ENCODE measurements around the gene SLC39A2. TPM values are rescaled to one million over a fixed set of nuclear protein-coding genes. Genes with fewer than 3 reads are reported as not detected.

The SLC39A2 gene
- total and polyA plus RNA-seq, 2 donors from 2014 or later: not detected

DNA sequence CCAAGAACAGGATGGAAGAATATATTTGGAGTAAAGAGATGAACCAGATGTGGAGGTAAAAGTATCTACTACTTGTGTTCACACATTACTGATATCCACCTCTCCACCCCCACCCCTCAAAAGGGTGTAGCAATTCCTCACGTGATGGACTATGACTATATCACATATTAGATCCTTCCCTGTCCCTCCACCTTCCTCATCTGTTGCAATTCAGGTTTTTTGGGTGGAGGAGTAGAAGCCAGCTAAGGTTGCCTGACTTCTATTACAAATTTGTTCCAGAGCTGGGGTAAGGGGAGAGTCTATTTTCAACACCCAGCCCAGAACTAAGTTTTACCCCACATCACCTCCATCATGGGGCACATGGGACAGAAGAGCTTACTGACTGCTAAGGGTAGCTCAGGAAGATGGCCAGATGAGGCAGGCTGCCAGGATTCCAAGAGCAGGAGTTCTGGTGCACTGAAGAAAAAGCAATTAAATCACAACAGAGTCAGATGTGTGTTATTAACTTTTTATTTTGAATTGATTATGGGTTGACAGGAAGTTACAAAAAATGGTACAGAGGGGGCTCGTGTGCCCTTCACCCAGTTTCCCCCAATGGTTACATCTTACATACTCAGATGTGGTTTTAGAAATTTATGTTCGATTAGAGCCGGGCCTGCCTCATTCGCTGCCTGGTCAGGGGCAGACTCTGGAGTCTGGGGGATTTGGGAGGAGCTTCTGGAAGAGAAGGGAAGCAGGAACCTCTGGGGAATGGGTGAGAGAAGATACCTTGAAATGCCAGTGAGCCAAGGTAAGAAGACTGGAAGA is 33.4 kb downstream of the SLC39A2 start:
- H3K4me3 ChIP-seq (ENCODE audit: low read length in 3 of 3): no peak overlapping the region
- TF ChIP-seq, protein P1, sequence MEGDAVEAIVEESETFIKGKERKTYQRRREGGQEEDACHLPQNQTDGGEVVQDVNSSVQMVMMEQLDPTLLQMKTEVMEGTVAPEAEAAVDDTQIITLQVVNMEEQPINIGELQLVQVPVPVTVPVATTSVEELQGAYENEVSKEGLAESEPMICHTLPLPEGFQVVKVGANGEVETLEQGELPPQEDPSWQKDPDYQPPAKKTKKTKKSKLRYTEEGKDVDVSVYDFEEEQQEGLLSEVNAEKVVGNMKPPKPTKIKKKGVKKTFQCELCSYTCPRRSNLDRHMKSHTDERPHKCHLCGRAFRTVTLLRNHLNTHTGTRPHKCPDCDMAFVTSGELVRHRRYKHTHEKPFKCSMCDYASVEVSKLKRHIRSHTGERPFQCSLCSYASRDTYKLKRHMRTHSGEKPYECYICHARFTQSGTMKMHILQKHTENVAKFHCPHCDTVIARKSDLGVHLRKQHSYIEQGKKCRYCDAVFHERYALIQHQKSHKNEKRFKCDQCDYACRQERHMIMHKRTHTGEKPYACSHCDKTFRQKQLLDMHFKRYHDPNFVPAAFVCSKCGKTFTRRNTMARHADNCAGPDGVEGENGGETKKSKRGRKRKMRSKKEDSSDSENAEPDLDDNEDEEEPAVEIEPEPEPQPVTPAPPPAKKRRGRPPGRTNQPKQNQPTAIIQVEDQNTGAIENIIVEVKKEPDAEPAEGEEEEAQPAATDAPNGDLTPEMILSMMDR (IDR thresholded peaks at IDR 0.05; ENCODE audit: borderline replicate concordance, extremely low read depth, insufficient read depth): no peak
- FAIRE-seq (no peak), DNase-seq (no peak)
- H3K9me3 ChIP-seq (ENCODE audit: control insufficient read depth in 2 of 3, insufficient read depth in 1 of 3, low read length in 3 of 3): no peaks in the 10 kb centered on the region
- H3K27ac ChIP-seq (ENCODE audit: low read depth in 2 of 2, low read length in 2 of 2): no peak overlapping the region
- H3K27me3 ChIP-seq (ENCODE audit: control insufficient read depth, insufficient read depth, low read length): no peaks in the 10 kb centered on the region
- H3K9ac ChIP-seq (ENCODE audit: low read length in 3 of 3): no peak overlapping the region
- H3K4me1 ChIP-seq (ENCODE audit: control insufficient read depth in 2 of 3, insufficient read depth in 2 of 3, low read depth in 1 of 3, low read length in 3 of 3): no peaks in the 10 kb centered on the region
- H3K36me3 ChIP-seq (ENCODE audit: control insufficient read depth in 2 of 3, insufficient read depth in 3 of 3, low read length in 3 of 3): no peaks in the 10 kb centered on the region
- intact Hi-C loops (cut with DNase I): no loop called here

DNA sequence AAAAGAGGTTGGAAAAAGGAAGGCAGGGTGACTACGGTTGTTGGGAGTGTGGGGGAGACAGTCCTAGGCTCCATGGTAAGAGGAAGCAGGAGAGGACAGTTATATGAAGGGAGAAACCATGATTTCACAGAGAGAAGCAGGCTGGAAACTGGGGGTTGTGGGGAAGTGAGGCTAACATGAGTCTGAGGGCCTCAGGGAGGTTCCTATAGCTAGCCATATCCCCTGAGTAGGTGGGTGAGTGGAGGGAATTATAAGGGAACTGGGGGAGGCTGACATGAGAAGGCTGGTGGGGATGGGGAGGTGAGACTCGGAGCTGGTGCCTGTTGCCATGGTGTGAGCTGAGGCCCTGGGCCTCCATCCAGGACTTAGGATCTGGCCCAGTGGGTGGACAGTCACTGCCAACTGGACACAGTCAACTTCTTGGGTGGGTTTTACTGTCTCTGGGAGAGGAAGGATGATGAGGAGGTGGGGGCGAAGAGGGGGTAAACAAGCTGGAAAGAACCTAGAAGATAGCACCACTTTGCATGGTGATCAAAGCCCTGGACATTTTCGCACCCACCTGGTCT is 34.1 kb downstream of the SLC39A2 start:
- FAIRE-seq: no peak
- Histone ChIP-seq H3K9ac (ENCODE audit: low read length in 3 of 3) (no peak overlapping the region), H3K4me3 (ENCODE audit: low read length in 3 of 3) (no peak overlapping the region), H3K27ac (ENCODE audit: low read depth in 2 of 2, low read length in 2 of 2) (no peak overlapping the region), H3K9me3 (ENCODE audit: control insufficient read depth in 2 of 3, insufficient read depth in 1 of 3, low read length in 3 of 3) (no peaks in the 10 kb centered on the region), H3K4me1 (ENCODE audit: control insufficient read depth in 2 of 3, insufficient read depth in 2 of 3, low read depth in 1 of 3, low read length in 3 of 3) (peaks cover 0 to 2% (median 0%) of the 10 kb centered on the region in 3 donors), H3K36me3 (ENCODE audit: control insufficient read depth in 2 of 3, insufficient read depth in 3 of 3, low read length in 3 of 3) (no peaks in the 10 kb centered on the region), H3K27me3 (ENCODE audit: control insufficient read depth, insufficient read depth, low read length) (no peaks in the 10 kb centered on the region)
- intact Hi-C loops (cut with DNase I): no loop called here
- TF ChIP-seq, protein P1 (IDR thresholded peaks at IDR 0.05; ENCODE audit: borderline replicate concordance, extremely low read depth, insufficient read depth): no peak
- DNase-seq: no peak

DNA sequence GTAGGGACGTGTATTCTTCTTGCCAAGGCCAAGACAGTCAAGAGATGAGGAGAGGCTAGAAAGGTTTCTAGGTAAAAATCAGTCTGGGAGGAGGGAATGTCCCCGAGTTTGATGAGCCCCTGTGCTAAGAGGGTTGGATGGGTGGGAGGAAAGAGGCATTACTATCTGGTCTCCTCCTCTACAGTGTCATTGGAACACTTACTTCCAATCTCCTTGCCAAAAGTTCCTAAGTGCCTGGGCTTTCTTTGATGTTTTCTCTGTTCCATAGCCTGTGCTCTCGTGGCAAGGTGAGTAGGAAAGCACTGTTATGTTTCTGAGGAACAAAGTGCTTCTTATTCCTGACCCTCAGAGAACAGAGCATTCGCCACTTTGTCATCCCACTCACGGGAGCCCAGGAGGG is 35.6 kb downstream of the SLC39A2 start, which contains the start of gene RNASE13:
Gene RNASE13 (minus strand): TSS at position 101 of the 400 bp plus-strand sequence. CDS start 519 bp downstream, outside the sequence.
- Histone ChIP-seq H3K27me3 (ENCODE audit: control insufficient read depth, insufficient read depth, low read length) (no peaks in the 10 kb centered on the region), H3K27ac (ENCODE audit: low read depth in 2 of 2, low read length in 2 of 2) (no peak within 1 kb of the TSS), H3K9ac (ENCODE audit: low read length in 3 of 3) (no peak within 1 kb of the TSS), H3K9me3 (ENCODE audit: control insufficient read depth in 2 of 3, insufficient read depth in 1 of 3, low read length in 3 of 3) (no peaks in the 10 kb centered on the region), H3K4me1 (ENCODE audit: control insufficient read depth in 2 of 3, insufficient read depth in 2 of 3, low read depth in 1 of 3, low read length in 3 of 3) (peaks cover 5 to 13% (median 8%) of the 10 kb centered on the region in 3 donors), H3K4me3 (ENCODE audit: low read length in 3 of 3) (no peak within 1 kb of the TSS), H3K36me3 (ENCODE audit: control insufficient read depth in 2 of 3, insufficient read depth in 3 of 3, low read length in 3 of 3) (no peaks in the 10 kb centered on the region)
- TF ChIP-seq, protein P1 (IDR thresholded peaks at IDR 0.05; ENCODE audit: borderline replicate concordance, extremely low read depth, insufficient read depth): no peak
- intact Hi-C loops (cut with DNase I): no loop called here
- no peak for DNase-seq
- FAIRE-seq: no peak
